Activated gamma-delta T cell (primary cell): ENCODE results near the gene PTPRN2.

Experiments used
- DNase-seq: peaks from one replicate; lab custom pipeline; 2025; lab: John Stamatoyannopoulos, UW

The PTPRN2 gene

GRCh38 chr7:157975401-157976372, 611.9 kb downstream of the PTPRN2 start:
- DNase-seq = no peak

GRCh38 chr7:157974678-157975230, 612.9 kb downstream of the PTPRN2 start:
- DNase-seq = no peak

GRCh38 chr7:157973971-157974677, 613.5 kb downstream of the PTPRN2 start:
- no peak for DNase-seq

GRCh38 chr7:157972914-157973313, 614.7 kb downstream of the PTPRN2 start:
- no peak for DNase-seq

GRCh38 chr7:157971501-157971900, 616.1 kb downstream of the PTPRN2 start:
- DNase-seq = no peak

- DNase-seq = no peak
Observed at GRCh38 chr7:157970744-157971143, 616.9 kb downstream of the PTPRN2 start.

GRCh38 chr7:157969995-157970394, 617.6 kb downstream of the PTPRN2 start:
- no peak for DNase-seq

GRCh38 chr7:157966490-157966889, 621.1 kb downstream of the PTPRN2 start:
- no peak for DNase-seq

GRCh38 chr7:157964521-157964920, 623.1 kb downstream of the PTPRN2 start:
- DNase-seq = no peak

- no peak for DNase-seq
Observed at GRCh38 chr7:157964016-157964415, 623.6 kb downstream of the PTPRN2 start.

GRCh38 chr7:157963526-157963925, 624.1 kb downstream of the PTPRN2 start:
- no peak for DNase-seq

- no peak for DNase-seq
Observed at GRCh38 chr7:157962458-157963306, 624.9 kb downstream of the PTPRN2 start.

- DNase-seq = no peak
Observed at GRCh38 chr7:157961731-157962457, 625.7 kb downstream of the PTPRN2 start.

- DNase-seq = no peak
Observed at GRCh38 chr7:157955348-157955999, 632.1 kb downstream of the PTPRN2 start.

- no peak for DNase-seq
Observed at GRCh38 chr7:157954901-157955300, 632.7 kb downstream of the PTPRN2 start.

- DNase-seq = no peak
Observed at GRCh38 chr7:157952841-157953645, 634.6 kb downstream of the PTPRN2 start.

GRCh38 chr7:157952050-157952667, 635.5 kb downstream of the PTPRN2 start:
- DNase-seq = no peak

GRCh38 chr7:157951300-157952049, 636.1 kb downstream of the PTPRN2 start:
- no peak for DNase-seq
